GM21717 (cell line): ENCODE results near the gene SIAE.
"Not testable (repeated sequence)": the region's sequence is repeated elsewhere in the genome, so short reads cannot be mapped to it uniquely, and the experiment has no call there.

Experiments
- ATAC-seq: cut with Tn5 transposase; IDR thresholded peaks from one replicate; pipeline ENCODE4 v1.9.1; 2021; ENCODE audit warnings: mild to moderate bottlenecking, moderate library complexity; ENCODE audit not compliant: unreplicated experiment

The SIAE gene

GRCh38 chr11:124625504-124626168 lies 47.9 kb downstream of the SIAE start:
- no peak for ATAC-seq

GRCh38 chr11:124623861-124624525 lies 49.5 kb downstream of the SIAE start:
- ATAC-seq = no peak

- ATAC-seq = peak; percentile 99
These were observed 50.7 kb downstream of the SIAE start, which contains the start of gene TBRG1 for GRCh38 chr11:124622531-124623451. Gene TBRG1 (plus strand): TSS chr11:124622864. CDS start chr11:124623084, 220 bp downstream.

- no peak for ATAC-seq
These were observed 54.7 kb downstream of the SIAE start for GRCh38 chr11:124618863-124619262.

- no peak for ATAC-seq
These were observed 60.8 kb downstream of the SIAE start for GRCh38 chr11:124612567-124613246.

- ATAC-seq = no peak
These were observed 61.5 kb downstream of the SIAE start for GRCh38 chr11:124612045-124612444.

- ATAC-seq = no peak
These were observed 62.5 kb downstream of the SIAE start, which contains the start of gene PANX3 for GRCh38 chr11:124611064-124611463. Gene PANX3 (plus strand): TSS chr11:124611428. CDS start chr11:124611557, 129 bp downstream.

GRCh38 chr11:124610295-124610694 lies 63.2 kb downstream of the SIAE start:
- no peak for ATAC-seq

- no peak for ATAC-seq
These were observed 65.4 kb downstream of the SIAE start for GRCh38 chr11:124608147-124608546.

- ATAC-seq = no peak
These were observed 67.8 kb downstream of the SIAE start for GRCh38 chr11:124605719-124606118.

- not testable (repeated sequence) for ATAC-seq
These were observed 70.8 kb downstream of the SIAE start for GRCh38 chr11:124602723-124603122.

- no peak for ATAC-seq
These were observed 71.3 kb downstream of the SIAE start for GRCh38 chr11:124602193-124602592.

- ATAC-seq = no peak
These were observed 72.8 kb downstream of the SIAE start for GRCh38 chr11:124600621-124601320.

- ATAC-seq = no peak
These were observed 75.9 kb downstream of the SIAE start for GRCh38 chr11:124597626-124598025.

- no peak for ATAC-seq
These were observed 78.2 kb downstream of the SIAE start for GRCh38 chr11:124595302-124595701.

- ATAC-seq = no peak
These were observed 80.9 kb downstream of the SIAE start for GRCh38 chr11:124592627-124593026.

- no peak for ATAC-seq
These were observed 82.1 kb downstream of the SIAE start for GRCh38 chr11:124591430-124591829.

- ATAC-seq = no peak
These were observed 87.2 kb downstream of the SIAE start for GRCh38 chr11:124586238-124586860.

GRCh38 chr11:124584681-124585372 lies 88.7 kb downstream of the SIAE start:
- ATAC-seq = no peak
